Femur (tissue), 1 donor: Measurements from ENCODE around the gene RIPK4.
A peak's percentile ranks its signal among the peaks of the same experiment; 100 is the strongest.
"Not testable (repeated sequence)": the region's sequence is repeated elsewhere in the genome, so short reads cannot be mapped to it uniquely, and the experiment has no call there.

Experiments used
- DNase-seq: peaks from one replicate; pipeline ENCODE4 v3.0.0-alpha.2; 2017

Gene RIPK4

GRCh38 chr21:41794600-41794999 is 27.7 kb upstream of the RIPK4 start:
- no peak for DNase-seq

DNA sequence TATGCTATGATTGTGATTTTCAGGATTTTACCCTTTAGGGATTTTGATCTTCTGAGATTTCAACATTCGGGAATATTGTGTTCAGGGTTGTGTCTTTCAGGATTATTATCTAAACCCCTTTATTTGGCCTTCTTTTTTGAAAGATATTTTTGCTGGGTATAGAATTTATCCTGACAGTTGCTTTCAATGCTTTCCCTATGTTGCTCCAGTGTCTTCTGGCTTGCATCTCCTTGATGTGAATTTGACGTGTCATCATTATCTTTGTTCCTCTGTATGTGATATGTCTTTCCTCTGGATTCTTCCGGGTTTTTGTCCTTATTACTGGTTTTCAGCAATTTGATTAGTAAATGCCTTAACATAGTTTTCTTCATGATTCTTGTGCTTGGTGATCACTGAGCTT is 25.9 kb upstream of the RIPK4 start:
- no peak for DNase-seq

- DNase-seq, result no peak
These were observed 19.7 kb upstream of the RIPK4 start for GRCh38 chr21:41786509-41786987.

GRCh38 chr21:41785262-41785661 is 18.4 kb upstream of the RIPK4 start:
- DNase-seq, result not testable (repeated sequence)

- DNase-seq, result no peak
These were observed 17.7 kb upstream of the RIPK4 start for GRCh38 chr21:41784456-41785102.

GRCh38 chr21:41783476-41784180 is 16.8 kb upstream of the RIPK4 start:
- DNase-seq, result no peak

- DNase-seq, result no peak
These were observed 14.2 kb upstream of the RIPK4 start for GRCh38 chr21:41781050-41781410.

DNA sequence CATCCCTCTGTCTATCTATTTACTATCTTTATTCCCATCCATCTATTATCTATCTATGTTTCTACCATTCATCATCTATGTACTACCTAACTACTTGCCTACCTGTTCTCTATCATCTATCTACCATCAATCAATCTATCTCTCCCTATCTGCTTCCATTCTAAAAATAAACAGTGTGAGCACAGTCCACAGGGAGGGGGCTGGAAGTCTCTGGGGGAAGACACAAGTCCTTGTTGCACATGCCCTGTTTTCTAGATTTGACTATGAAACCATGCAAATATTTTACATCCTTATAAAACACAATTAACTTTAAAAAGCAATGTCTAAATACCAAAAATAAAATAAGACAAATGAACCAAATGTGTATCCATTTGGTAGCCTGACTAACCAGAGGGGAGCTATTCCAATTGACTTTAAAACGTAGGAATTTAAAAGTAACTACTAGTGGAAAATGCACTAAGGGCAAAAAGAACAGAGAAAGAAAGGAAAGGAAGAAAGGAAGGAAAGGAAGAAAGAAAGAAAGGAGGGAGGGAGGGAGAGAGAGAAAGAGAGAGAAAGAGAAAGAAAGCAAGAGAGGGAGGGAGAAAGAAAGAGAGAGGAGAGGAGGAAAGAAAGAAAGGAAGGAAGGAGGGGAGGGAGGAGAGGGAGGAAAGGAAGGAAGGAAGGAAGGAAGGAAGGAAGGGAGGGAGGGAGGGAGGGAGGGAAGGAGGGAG is 13.6 kb upstream of the RIPK4 start:
- DNase-seq, result no peak

DNA sequence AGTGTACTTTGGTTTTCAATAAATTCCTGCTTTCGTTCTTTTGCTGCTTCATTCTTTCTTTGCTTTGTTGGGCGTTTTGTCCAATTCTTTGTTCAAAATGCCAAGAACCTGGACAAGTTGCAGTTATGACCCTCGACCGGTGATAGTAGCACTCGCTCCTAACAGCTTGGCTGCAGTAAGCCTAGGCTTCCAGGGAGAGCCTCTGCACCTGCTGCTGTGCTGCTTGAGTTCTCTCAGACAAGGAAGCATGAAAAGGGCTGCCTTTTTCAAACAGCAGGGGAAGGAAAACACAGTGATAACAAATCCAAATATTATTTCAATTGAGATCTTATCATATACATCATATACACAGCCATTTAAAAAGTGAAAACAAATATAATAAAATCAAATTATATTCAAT is 12.8 kb upstream of the RIPK4 start:
- no peak for DNase-seq

- no peak for DNase-seq
These were observed 12.2 kb upstream of the RIPK4 start for GRCh38 chr21:41778930-41779600.

GRCh38 chr21:41777951-41778815 is 11.3 kb upstream of the RIPK4 start:
- peak; percentile 90 for DNase-seq

DNA sequence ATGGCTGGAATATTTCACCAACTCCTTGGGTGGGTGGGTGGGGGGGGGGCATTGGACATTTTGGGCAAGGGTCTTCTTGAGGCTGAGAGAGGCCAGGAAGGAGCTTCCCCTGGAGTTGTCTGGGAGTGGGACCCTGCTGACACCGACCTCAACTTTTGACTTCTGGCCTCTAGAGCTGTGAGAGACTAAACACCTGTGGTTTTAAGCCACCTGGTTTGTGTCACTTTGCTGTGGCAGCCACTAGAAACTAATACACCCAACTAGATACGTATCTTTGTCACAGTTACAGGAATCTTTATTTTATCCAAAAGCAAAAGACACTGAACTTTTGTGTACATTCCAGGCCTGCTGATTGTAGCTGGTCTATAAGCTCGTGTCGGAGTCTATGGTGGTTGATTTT is 9.9 kb upstream of the RIPK4 start:
- no peak for DNase-seq

GRCh38 chr21:41775149-41775472 is 8.3 kb upstream of the RIPK4 start:
- DNase-seq, result no peak

GRCh38 chr21:41774467-41775148 is 7.8 kb upstream of the RIPK4 start:
- no peak for DNase-seq

DNA sequence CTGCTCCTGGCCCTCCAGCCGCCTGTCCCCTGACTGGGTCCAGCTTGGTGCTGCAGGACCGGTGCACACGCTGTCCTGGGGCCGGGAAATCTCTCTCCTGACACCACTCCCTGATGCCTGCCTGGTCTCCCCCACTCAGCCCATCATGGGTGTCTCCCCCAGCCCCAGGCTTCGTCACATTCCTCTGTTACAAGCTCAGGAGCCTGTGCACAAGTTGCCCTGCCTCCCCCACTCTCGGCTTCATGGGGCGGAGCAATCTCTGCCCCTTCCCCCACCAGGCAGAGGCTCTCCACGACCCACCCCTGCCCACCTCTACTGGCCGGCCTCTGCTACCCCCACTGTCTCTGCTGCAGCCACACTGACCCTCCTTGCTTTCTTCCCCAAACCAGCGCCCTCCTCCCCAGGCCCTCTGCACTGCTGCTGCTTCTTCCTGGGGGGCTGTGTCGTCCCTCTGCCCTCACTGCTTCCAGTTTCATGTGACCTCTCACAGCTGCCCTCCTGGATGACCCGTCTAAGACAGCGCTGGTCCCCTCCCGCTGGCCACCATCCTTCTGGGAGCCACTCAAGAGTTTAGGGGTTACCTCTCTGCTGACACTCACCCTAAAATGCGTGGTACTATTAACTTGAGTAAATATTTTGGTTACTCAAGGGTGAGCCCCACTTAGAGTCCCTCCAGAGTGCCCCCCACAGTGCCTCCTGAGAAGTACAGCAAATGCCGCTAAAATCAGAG is 5.7 kb upstream of the RIPK4 start:
- no peak for DNase-seq

- no peak for DNase-seq
These were observed 4.7 kb upstream of the RIPK4 start for GRCh38 chr21:41771625-41771945.

- DNase-seq, result no peak
These were observed 4.2 kb upstream of the RIPK4 start for GRCh38 chr21:41770901-41771624.

GRCh38 chr21:41769933-41770332 is 3.1 kb upstream of the RIPK4 start:
- DNase-seq, result no peak

GRCh38 chr21:41769521-41769920 is 2.7 kb upstream of the RIPK4 start:
- DNase-seq, result no peak

GRCh38 chr21:41769111-41769510 is 2.3 kb upstream of the RIPK4 start:
- DNase-seq, result no peak
